CD14-positive monocyte (primary cell): ENCODE data around the gene CES3. TPM values are rescaled to one million over a fixed set of nuclear protein-coding genes. Genes with fewer than 3 reads are reported as not detected.

Experiments
- DNase-seq, 3 donors: peaks; one replicate each; pipeline ENCODE4 v3.0.0-alpha.2; 2011 to 2022
- H2AFZ ChIP-seq: 2 replicates; pipeline ENCODE4 v1.6.0; 2012; ENCODE audit warnings: mild to moderate bottlenecking, low read depth, low read length, inconsistent platforms; ENCODE audit not compliant: insufficient read depth, poor library complexity, severe bottlenecking
- H3K27ac ChIP-seq, 2 donors: 1 replicate in 1 of 2; 2 replicates in 1 of 2; pipeline ENCODE4 v1.5.1; 2012 to 2013; ENCODE audit warnings: low read length in 2 of 2, control low read depth in 1 of 2, inconsistent platforms in 1 of 2, low read depth in 1 of 2, mild to moderate bottlenecking in 1 of 2
- H3K27me3 ChIP-seq, 2 donors: one replicate each; pipeline versions ENCODE4 v1.6.0 to v1.6.1; 2011 to 2013; ENCODE audit warnings: low read length in 2 of 2; ENCODE audit not compliant: control insufficient read depth in 2 of 2, insufficient read depth in 2 of 2
- H3K36me3 ChIP-seq, 2 donors: replicated peaks in 1 of 2; 1 replicate in 1 of 2; 2 replicates in 1 of 2; pipeline versions ENCODE4 v1.5.1 to v1.6.1; 2012 to 2013; ENCODE audit warnings: low read length in 2 of 2, control low read depth in 1 of 2, inconsistent platforms in 1 of 2, mild to moderate bottlenecking in 1 of 2; ENCODE audit not compliant: insufficient read depth in 2 of 2, control insufficient read depth in 1 of 2
- H3K4me1 ChIP-seq, 2 donors: 1 replicate in 1 of 2; 2 replicates in 1 of 2; pipeline versions ENCODE4 v1.5.1 to v1.6.1; 2012 to 2013; ENCODE audit warnings: low read length in 2 of 2, control low read depth in 1 of 2, inconsistent platforms in 1 of 2, mild to moderate bottlenecking in 1 of 2, moderate library complexity in 1 of 2; ENCODE audit not compliant: insufficient read depth in 2 of 2, control insufficient read depth in 1 of 2
- H3K4me2 ChIP-seq: replicated peaks from 2 replicates; pipeline ENCODE3; 2012; ENCODE audit warnings: low read length, moderate library complexity, mild to moderate bottlenecking; ENCODE audit not compliant: poor library complexity, severe bottlenecking; ENCODE audit errors: extremely low read depth
- H3K4me3 ChIP-seq, 3 experiments: fragments of 200-600 bp in 1 of 3; sonication (generic) in 1 of 3; replicated peaks in 1 of 3; 1 replicate in 2 of 3; 2 replicates in 1 of 3; pipeline ENCODE4 v1.5.1; 2011 to 2013; ENCODE audit warnings: low read length in 3 of 3, mild to moderate bottlenecking in 3 of 3, control low read depth in 2 of 3, low read depth in 2 of 3, inconsistent platforms in 1 of 3, moderate library complexity in 1 of 3
- H3K79me2 ChIP-seq: 2 replicates; pipeline ENCODE4 v1.6.0; 2012; ENCODE audit warnings: mild to moderate bottlenecking, control low read depth, inconsistent platforms, low read length, moderate library complexity; ENCODE audit not compliant: insufficient read depth
- H3K9ac ChIP-seq: 2 replicates; pipeline ENCODE4 v1.6.0; 2017; ENCODE audit warnings: low read length, mild to moderate bottlenecking; ENCODE audit not compliant: insufficient read depth, poor library complexity, severe bottlenecking
- H3K9me3 ChIP-seq, 2 donors: replicated peaks in 1 of 2; 1 replicate in 1 of 2; 2 replicates in 1 of 2; pipeline versions ENCODE4 v1.5.1 to v1.6.1; 2012 to 2013; ENCODE audit warnings: low read length in 2 of 2, control low read depth in 1 of 2; ENCODE audit not compliant: control insufficient read depth in 1 of 2, insufficient read depth in 1 of 2
- H4K20me1 ChIP-seq: 2 replicates; pipeline ENCODE4 v1.6.0; 2012; ENCODE audit warnings: mild to moderate bottlenecking, low read length, control low read depth, moderate library complexity; ENCODE audit not compliant: insufficient read depth
- H3K27ac Mint-ChIP-seq, 7 donors: one replicate each; pipeline ENCODE4 v1.8.0; 2020; ENCODE audit warnings: mild to moderate bottlenecking in 7 of 7, mixed read lengths in 7 of 7, moderate library complexity in 6 of 7, inconsistent platforms in 2 of 7
- H3K27me3 Mint-ChIP-seq, 3 donors: one replicate each; pipeline ENCODE4 v1.8.0; 2021 to 2022; ENCODE audit warnings: low read depth in 3 of 3, mild to moderate bottlenecking in 3 of 3, mixed read lengths in 3 of 3, moderate library complexity in 3 of 3, inconsistent platforms in 1 of 3
- H3K36me3 Mint-ChIP-seq, 2 donors: one replicate each; pipeline ENCODE4 v1.8.0; 2020; ENCODE audit warnings: mixed read lengths in 2 of 2, inconsistent platforms in 1 of 2, mild to moderate bottlenecking in 1 of 2
- H3K4me1 Mint-ChIP-seq: one replicate; pipeline ENCODE4 v1.8.0; 2020; ENCODE audit warnings: mild to moderate bottlenecking, mixed read lengths
- H3K4me3 Mint-ChIP-seq, 2 donors: one replicate each; pipeline ENCODE4 v1.8.0; 2020; ENCODE audit warnings: mild to moderate bottlenecking in 2 of 2, mixed read lengths in 2 of 2, moderate library complexity in 1 of 2
- H3K9me3 Mint-ChIP-seq, 7 donors: one replicate each; pipeline ENCODE4 v1.8.0; 2020 to 2022; ENCODE audit warnings: mixed read lengths in 7 of 7, mild to moderate bottlenecking in 6 of 7, moderate library complexity in 6 of 7, inconsistent platforms in 2 of 7
- WGBS: methylation state at CpG from one replicate; pipeline ENCODE4 v1.1.5; 2013; ENCODE audit warnings: missing lambda C conversion rate; ENCODE audit not compliant: insufficient coverage; 5-methylcytosine and 5-hydroxymethylcytosine counted together
- intact Hi-C, 2 donors: fragments of 100-400 bp; cut with micrococcal nuclease; formaldehyde crosslinking; loops; one replicate each; pipeline versions ENCODE4 v1.15.0 to v1.15.1; 2023
- polyA plus RNA-seq, 3 donors: library from polyadenylated mRNA; depleted of rRNA in 1 of 3; unstranded in 2 of 3; stranded (reverse) in 1 of 3; fragments of 300-500 nt in 2 of 3; fragments of >200 nt in 1 of 3; fragmentation: Illumina TruSeq in 2 of 3; gene quantifications; 1 replicate in 2 of 3; 2 replicates in 1 of 3; pipeline ENCODE4 v1.2.3, GENCODE V29; 2012 to 2021
- TF ChIP-seq, protein P1 (sequence below): fragments of 200-600 bp; IDR thresholded peaks from one replicate; pipeline ENCODE4 v1.8.0; 2022; ENCODE audit warnings: antibody characterized with exemption, mild to moderate bottlenecking

CES3 gene
- polyA plus RNA-seq, 3 donors: 0.48 TPM; not detected in 2

DNA sequence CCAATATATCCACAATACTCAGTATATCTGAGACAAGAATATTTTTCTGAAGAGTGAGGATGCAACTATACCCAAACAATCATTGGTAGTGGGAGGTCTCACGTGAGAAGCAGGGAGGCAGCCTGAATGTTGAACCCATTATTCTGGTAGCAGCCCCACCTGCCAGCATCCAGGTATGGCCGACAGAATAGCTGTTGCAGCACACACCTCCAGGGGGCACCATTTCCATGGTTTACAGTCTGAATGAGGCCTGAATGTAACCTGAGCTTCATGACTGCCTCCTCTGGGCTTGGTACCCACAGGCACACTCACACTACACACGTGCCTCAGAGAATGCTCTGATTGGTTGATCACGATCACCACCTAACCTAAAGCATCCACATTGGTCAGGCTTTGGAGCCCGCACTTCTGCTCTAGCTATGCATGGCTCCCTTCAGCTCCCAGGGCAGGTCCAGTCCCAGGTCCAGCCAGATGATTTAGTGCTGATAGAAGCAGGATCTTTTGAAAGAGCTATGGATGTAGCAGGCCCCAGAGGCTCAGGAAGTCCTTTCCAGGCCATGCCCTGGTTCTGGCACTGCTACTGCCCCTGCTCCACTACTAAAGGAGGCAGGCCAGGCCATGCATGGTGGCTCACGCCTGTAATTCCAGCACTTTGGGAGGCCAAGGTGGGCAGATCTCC, 56.9 kb downstream of the CES3 start:
- Histone ChIP-seq H3K9me3 (peaks cover 0 to 7% of the 10 kb centered on the region in 2 donors), H3K4me3 (no peak overlapping the region), H2AFZ (no peak overlapping the region), H3K27ac (no peak overlapping the region), H4K20me1 (no peaks in the 10 kb centered on the region), H3K4me1 (peaks cover 8 to 14% of the 10 kb centered on the region in 2 donors), H3K9ac (no peak overlapping the region), H3K27me3 (peaks cover 14 to 28% of the 10 kb centered on the region in 2 donors), H3K4me2 (no peak overlapping the region), H3K36me3 (no peaks in the 10 kb centered on the region), H3K79me2 (no peaks in the 10 kb centered on the region)
- peak; percentile 59 to 78 (median 72) for DNase-seq
- peaks cover 34 to 38% (median 35%) of the 10 kb centered on the region in 3 donors for H3K27me3 Mint-ChIP-seq
- H3K4me3 Mint-ChIP-seq: no peak overlapping the region
- TF ChIP-seq, protein P1, sequence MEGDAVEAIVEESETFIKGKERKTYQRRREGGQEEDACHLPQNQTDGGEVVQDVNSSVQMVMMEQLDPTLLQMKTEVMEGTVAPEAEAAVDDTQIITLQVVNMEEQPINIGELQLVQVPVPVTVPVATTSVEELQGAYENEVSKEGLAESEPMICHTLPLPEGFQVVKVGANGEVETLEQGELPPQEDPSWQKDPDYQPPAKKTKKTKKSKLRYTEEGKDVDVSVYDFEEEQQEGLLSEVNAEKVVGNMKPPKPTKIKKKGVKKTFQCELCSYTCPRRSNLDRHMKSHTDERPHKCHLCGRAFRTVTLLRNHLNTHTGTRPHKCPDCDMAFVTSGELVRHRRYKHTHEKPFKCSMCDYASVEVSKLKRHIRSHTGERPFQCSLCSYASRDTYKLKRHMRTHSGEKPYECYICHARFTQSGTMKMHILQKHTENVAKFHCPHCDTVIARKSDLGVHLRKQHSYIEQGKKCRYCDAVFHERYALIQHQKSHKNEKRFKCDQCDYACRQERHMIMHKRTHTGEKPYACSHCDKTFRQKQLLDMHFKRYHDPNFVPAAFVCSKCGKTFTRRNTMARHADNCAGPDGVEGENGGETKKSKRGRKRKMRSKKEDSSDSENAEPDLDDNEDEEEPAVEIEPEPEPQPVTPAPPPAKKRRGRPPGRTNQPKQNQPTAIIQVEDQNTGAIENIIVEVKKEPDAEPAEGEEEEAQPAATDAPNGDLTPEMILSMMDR: peak; percentile 61
- H3K36me3 Mint-ChIP-seq: peaks cover 0 to 3% of the 10 kb centered on the region in 2 donors
- H3K4me1 Mint-ChIP-seq: peaks cover 13% of the 10 kb centered on the region
- H3K27ac Mint-ChIP-seq: no peak overlapping the region
- intact Hi-C loops: loop anchor here (5.0 kb wide), 1 partner anchor 139 kb away; the partner anchor contains the start of genes FBXL8 (in 2 of the 2) and TRADD (in 2 of the 2)
- 42% methylated on average over 5 of the region's 6 CpGs for WGBS
- peaks cover 0 to 7% (median 2%) of the 10 kb centered on the region in 7 donors for H3K9me3 Mint-ChIP-seq

DNA sequence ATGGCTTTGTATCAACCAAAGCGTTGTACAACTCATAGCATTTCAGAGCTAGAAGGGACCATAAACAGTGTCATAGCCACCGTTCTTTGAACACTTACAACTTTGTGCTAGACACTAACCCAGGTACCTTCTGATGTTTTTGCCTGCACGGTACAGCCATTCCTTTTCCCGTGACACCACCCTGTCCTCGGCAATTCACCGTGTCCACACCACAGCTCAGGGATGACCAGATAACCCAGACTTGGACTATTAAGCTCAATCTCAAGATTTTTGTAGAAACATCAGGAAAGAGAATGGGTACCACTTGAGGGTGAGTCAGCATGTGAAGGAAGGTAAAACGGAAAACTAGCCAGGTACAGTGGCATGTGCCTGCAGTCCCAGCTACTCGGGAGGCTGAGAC, 58.1 kb downstream of the CES3 start:
- intact Hi-C loops: loop anchor here (5.0 kb wide), 1 partner anchor 138 kb away; the partner anchor contains the start of genes FBXL8 (in 2 of the 2) and TRADD (in 2 of the 2)

More for the DNA sequence above, 58.1 kb downstream of the CES3 start:
- peaks cover 24 to 31% (median 26%) of the 10 kb centered on the region in 3 donors for H3K27me3 Mint-ChIP-seq
- DNase-seq: no peak
- H4K20me1 ChIP-seq: no peaks in the 10 kb centered on the region
- H3K36me3 Mint-ChIP-seq: peaks cover 0 to 3% of the 10 kb centered on the region in 2 donors
- TF ChIP-seq, protein P1: no peak
- H3K4me1 Mint-ChIP-seq: peaks cover 10% of the 10 kb centered on the region
- H3K9me3 ChIP-seq: no peaks in the 10 kb centered on the region
- no peaks in the 10 kb centered on the region for H3K79me2 ChIP-seq
- H3K9me3 Mint-ChIP-seq: peaks cover 0 to 4% (median 0%) of the 10 kb centered on the region in 7 donors
- no peak overlapping the region for H3K9ac ChIP-seq
- H3K27ac Mint-ChIP-seq: no peak overlapping the region
- H2AFZ ChIP-seq: no peak overlapping the region
- H3K27me3 ChIP-seq: peaks cover 9 to 18% of the 10 kb centered on the region in 2 donors
- no peak overlapping the region for H3K27ac ChIP-seq
- H3K4me1 ChIP-seq: peaks cover 3 to 5% of the 10 kb centered on the region in 2 donors
- H3K4me2 ChIP-seq: no peak overlapping the region
- 93% methylated on average over 4 of the region's 8 CpGs for WGBS
- H3K36me3 ChIP-seq: no peaks in the 10 kb centered on the region
- H3K4me3 Mint-ChIP-seq: no peak overlapping the region
- H3K4me3 ChIP-seq: no peak overlapping the region
